ENCODE measurements around the gene RALGDS. TPM values are rescaled to one million over a fixed set of nuclear protein-coding genes. Genes with fewer than 3 reads are reported as not detected.
"Not testable (repeated sequence)": the region's sequence is repeated elsewhere in the genome, so short reads cannot be mapped to it uniquely, and the experiment has no call there.

Gene RALGDS
- 16.8 TPM for polyA plus RNA-seq (2013, experiment 1 of 2)
- 24.6 TPM for polyA plus RNA-seq (2013, experiment 2 of 2)

DNA sequence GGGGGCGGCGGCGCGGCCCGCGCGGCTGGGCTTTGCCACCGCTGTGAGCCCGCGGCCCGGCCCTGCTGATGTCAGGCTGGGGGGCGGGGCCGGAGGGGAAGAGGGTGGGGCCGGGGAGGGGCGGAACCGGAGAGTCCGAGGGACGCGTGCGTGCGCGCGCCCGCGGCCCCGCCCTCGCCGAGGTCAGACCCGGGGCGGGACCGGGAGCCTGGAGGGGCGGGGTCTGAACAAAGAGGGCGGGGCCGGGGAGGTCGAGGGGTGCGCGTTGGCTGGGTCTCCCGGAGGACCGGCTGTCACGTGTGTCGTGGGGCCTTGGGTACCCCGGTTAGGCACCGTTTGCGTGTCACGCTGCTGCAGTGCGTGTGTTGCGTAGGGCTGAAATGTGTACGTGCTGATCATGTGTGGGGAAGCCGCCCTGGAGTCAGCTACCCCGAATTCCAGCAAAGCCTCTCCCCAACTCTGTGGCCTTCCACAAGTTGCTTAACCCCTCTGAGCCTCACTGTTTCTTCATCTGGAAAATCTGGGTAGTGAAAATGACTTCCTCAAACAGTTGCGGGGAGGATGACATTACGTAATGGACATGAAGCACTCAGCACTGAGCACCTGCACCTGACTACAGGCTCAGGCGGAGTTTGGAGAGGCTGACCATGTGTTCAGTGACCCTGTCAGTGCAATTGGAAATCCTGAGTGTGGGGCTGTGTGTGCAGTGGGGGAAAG lies at the start of gene RALGDS:
Gene RALGDS (minus strand): TSS at position 43 of the 717 bp plus-strand sequence. CDS start 86 bp downstream, outside the sequence.
- peak within 1 kb of the TSS; percentile 84 for H3K9ac ChIP-seq (ENCODE audit: low read depth, low read length)
- no peaks in the 10 kb centered on the region for H3K36me3 ChIP-seq (ENCODE audit: insufficient read depth, low read length)
- peaks cover 14% of the 10 kb centered on the region; the same call in 1 of the 2 replicates for H3K4me1 ChIP-seq (ENCODE audit: insufficient read depth, low read length)
- peaks cover 33% of the 10 kb centered on the region for H3K27me3 ChIP-seq (ENCODE audit: insufficient read depth, low read length)
- no peak within 1 kb of the TSS for H3K27ac ChIP-seq (ENCODE audit: low read depth, low read length)
- H3K4me3 ChIP-seq (ENCODE audit: low read length): peak within 1 kb of the TSS; percentile 67
- WGBS: 10% methylated on average over 52 of the region's 53 CpGs
- no peaks in the 10 kb centered on the region for H3K9me3 ChIP-seq (ENCODE audit: insufficient read depth, low read depth, low read length)

DNA sequence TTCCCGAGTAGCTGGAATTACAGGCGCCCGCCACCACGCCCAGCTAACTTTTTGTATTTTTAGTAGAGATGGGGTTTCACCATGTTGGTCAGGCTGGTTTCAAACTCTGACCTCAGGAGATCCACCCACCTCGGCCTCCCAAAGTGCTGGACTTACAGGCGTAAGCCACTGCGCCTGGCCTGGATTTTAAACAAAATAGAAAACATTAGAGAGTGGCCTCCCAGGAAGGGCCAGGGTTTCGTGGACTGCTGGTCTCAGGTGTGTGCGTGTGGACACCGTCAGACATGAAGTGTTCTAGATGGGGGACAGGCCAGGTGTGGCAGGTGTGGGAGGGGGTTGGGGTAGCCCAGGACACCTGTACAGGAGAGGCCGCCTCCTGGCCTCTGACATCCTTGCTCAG lies 49.7 kb upstream of the RALGDS start:
- 92% methylated on average over 11 of the region's 11 CpGs for WGBS

DNA sequence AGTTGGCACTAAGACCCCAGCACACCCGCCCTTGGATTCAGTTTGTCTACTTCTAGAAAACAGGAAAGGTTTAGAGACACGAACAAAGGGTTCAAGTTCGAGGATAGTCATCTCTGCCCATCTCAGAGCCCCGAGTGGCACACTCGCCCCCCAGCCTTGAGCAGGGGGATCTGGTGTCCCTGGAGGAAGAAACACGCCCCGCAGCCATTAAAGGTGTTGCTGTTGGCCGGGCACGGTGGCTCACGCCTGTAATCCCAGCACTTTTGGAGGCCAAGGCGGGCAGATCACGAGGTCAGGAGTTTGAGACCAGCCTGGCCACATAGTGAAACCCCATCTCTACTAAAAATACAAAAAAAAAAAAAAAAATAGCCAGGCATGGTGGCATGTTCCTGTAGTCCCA lies 48.6 kb upstream of the RALGDS start:
- H3K36me3 ChIP-seq (ENCODE audit: insufficient read depth, low read length); H3K4me1 ChIP-seq (ENCODE audit: insufficient read depth, low read length); H3K27ac ChIP-seq (ENCODE audit: low read depth, low read length); H3K9me3 ChIP-seq (ENCODE audit: insufficient read depth, low read depth, low read length); H3K4me3 ChIP-seq (ENCODE audit: low read length); H3K9ac ChIP-seq (ENCODE audit: low read depth, low read length): not testable (repeated sequence)
- 94% methylated on average over 12 of the region's 12 CpGs for WGBS
- H3K27me3 ChIP-seq (ENCODE audit: insufficient read depth, low read length): peaks cover 11% of the 10 kb centered on the region

More for the DNA sequence above, 49.7 kb upstream of the RALGDS start:
- Histone ChIP-seq H3K9ac (ENCODE audit: low read depth, low read length) (no peak overlapping the region), H3K27ac (ENCODE audit: low read depth, low read length) (no peak overlapping the region), H3K27me3 (ENCODE audit: insufficient read depth, low read length) (peaks cover 11% of the 10 kb centered on the region), H3K36me3 (ENCODE audit: insufficient read depth, low read length) (no peaks in the 10 kb centered on the region), H3K4me3 (ENCODE audit: low read length) (no peak overlapping the region), H3K9me3 (ENCODE audit: insufficient read depth, low read depth, low read length) (no peaks in the 10 kb centered on the region), H3K4me1 (ENCODE audit: insufficient read depth, low read length) (no peaks in the 10 kb centered on the region)

DNA sequence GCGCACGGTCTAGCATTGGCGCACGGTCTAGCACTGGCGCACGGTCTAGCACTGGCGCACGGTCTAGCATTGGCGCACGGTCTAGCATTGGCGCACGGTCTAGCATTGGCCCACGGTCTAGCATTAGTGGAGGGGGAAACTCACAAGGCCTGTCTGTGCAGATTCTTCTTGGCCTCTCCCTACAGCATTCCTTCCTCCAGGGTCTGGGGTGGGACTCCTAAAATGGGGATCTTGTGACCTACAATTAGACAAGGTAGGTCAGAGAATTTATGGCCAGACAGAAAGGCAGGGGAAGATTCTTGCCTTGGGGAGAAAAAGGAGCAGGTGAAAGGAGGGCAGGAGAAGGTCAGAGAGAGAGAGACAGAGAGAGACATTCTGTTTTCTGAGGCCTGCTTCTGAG lies 48.1 kb upstream of the RALGDS start:
- H3K36me3 ChIP-seq (ENCODE audit: insufficient read depth, low read length): no peaks in the 10 kb centered on the region
- H3K27ac ChIP-seq (ENCODE audit: low read depth, low read length): no peak overlapping the region
- no peaks in the 10 kb centered on the region for H3K9me3 ChIP-seq (ENCODE audit: insufficient read depth, low read depth, low read length)
- no peak overlapping the region for H3K9ac ChIP-seq (ENCODE audit: low read depth, low read length)
- no peaks in the 10 kb centered on the region; the same call in 1 of the 2 replicates for H3K4me1 ChIP-seq (ENCODE audit: insufficient read depth, low read length)
- H3K4me3 ChIP-seq (ENCODE audit: low read length): no peak overlapping the region
- WGBS: 93% methylated on average over 13 of the region's 13 CpGs
- H3K27me3 ChIP-seq (ENCODE audit: insufficient read depth, low read length): peaks cover 11% of the 10 kb centered on the region

DNA sequence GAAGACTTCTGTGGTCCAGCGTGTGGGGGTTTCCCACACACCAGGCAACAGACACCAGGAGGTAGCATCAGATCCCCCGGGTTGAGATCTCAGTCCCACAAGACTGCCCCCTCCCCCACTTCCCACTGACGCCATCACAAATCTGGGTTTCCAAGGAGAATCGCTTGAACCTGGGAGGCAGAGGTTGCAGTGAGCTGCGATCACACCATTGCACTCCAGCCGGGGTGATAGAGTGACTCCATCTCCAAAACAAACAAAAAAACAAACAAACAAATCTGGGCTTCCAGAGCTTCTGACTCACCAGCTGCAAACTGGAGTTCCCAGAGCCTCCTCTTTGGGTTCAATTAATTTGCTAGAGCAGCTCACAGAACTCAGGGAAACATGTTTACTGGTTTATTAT lies 47.4 kb upstream of the RALGDS start:
- Histone ChIP-seq H3K27ac (ENCODE audit: low read depth, low read length) (no peak overlapping the region), H3K4me1 (ENCODE audit: insufficient read depth, low read length) (no peaks in the 10 kb centered on the region; the same call in 1 of the 2 replicates), H3K4me3 (ENCODE audit: low read length) (no peak overlapping the region), H3K9me3 (ENCODE audit: insufficient read depth, low read depth, low read length) (no peaks in the 10 kb centered on the region), H3K9ac (ENCODE audit: low read depth, low read length) (no peak overlapping the region), H3K36me3 (ENCODE audit: insufficient read depth, low read length) (no peaks in the 10 kb centered on the region), H3K27me3 (ENCODE audit: insufficient read depth, low read length) (peaks cover 11% of the 10 kb centered on the region)
- WGBS: 37% methylated on average over 6 of the region's 6 CpGs

DNA sequence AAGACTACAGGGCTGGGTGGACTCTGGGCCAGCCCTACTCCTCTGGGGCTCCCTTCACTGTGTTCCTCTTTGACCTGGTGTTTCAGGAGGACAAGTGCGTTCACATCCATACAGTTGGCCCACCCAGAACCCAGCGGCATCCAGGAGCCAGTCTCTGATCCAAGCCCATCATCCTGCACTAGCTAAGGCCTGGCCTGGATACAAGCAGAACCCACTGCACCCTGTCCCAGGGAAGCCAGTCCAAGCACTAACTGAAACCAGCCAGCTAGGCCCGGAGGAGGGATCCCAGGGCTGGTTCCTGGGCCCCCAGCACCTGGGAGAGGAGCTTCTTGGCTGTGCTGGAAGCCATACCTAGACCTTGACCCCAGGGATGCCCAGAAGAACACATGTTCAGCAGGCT lies 46.7 kb upstream of the RALGDS start:
- H3K9me3 ChIP-seq (ENCODE audit: insufficient read depth, low read depth, low read length): no peaks in the 10 kb centered on the region
- WGBS: 97% methylated on average over 3 of the region's 3 CpGs
- H3K4me3 ChIP-seq (ENCODE audit: low read length): no peak overlapping the region
- peaks cover 18% of the 10 kb centered on the region for H3K27me3 ChIP-seq (ENCODE audit: insufficient read depth, low read length)
- H3K9ac ChIP-seq (ENCODE audit: low read depth, low read length): no peak overlapping the region
- no peaks in the 10 kb centered on the region for H3K36me3 ChIP-seq (ENCODE audit: insufficient read depth, low read length)
- H3K4me1 ChIP-seq (ENCODE audit: insufficient read depth, low read length): no peaks in the 10 kb centered on the region; the same call in 1 of the 2 replicates
- no peak overlapping the region for H3K27ac ChIP-seq (ENCODE audit: low read depth, low read length)

DNA sequence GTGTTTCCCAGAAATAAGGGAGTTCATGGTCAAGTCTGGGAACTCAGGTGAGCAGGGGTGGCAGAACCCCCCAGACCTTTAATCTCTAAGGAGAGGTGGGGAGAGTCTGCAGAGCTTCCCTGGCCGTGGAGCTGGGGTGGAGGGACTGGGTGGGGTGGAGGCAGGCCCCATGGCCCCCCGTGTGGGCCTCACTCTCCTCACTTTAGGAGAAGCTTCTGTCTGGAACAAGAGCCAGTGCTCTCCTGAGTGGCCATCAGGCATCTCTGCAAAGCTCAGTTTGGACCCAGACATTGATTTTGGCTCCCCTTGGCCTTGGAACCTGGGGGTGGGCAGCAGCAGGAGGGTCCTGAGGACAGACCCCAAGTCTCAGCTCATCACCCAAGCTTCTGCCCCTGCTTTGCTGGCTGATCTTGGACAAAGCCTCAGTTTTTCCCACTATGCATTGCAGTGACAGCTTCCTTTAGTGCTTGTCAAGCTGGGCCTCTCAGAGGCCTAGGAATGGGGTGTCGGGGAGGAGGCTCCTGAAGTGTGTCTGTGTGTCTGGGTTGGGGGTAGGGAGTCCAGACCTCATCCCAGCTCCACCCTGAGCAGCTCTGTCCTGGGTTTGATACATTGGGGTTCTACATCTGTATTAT lies 46.2 kb upstream of the RALGDS start:
- WGBS: 90% methylated on average over 3 of the region's 3 CpGs
- Histone ChIP-seq H3K9me3 (ENCODE audit: insufficient read depth, low read depth, low read length) (no peaks in the 10 kb centered on the region), H3K27ac (ENCODE audit: low read depth, low read length) (no peak overlapping the region), H3K4me1 (ENCODE audit: insufficient read depth, low read length) (no peaks in the 10 kb centered on the region; the same call in 1 of the 2 replicates), H3K4me3 (ENCODE audit: low read length) (no peak overlapping the region), H3K9ac (ENCODE audit: low read depth, low read length) (no peak overlapping the region), H3K27me3 (ENCODE audit: insufficient read depth, low read length) (peaks cover 23% of the 10 kb centered on the region), H3K36me3 (ENCODE audit: insufficient read depth, low read length) (no peaks in the 10 kb centered on the region)

DNA sequence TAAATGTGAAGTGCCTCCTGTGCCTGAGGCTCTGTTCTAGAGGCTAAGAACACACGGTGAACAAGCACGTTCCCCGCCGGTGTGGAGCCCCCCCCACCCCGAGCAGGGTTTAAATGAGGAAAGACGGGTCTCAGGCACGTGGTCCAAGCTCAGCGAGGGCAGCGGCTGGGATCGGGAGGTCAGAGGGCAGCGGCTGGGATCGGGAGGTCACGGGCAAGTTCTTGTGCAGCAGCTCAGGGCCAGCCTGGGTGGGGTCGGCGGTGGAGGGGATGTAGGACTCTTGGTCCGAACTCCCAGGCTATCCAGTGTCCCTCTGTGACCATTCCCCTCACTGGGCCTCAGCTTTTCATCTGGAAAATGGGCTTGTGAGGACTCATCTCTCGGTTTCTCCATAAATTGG lies 45.4 kb upstream of the RALGDS start:
- WGBS: 91% methylated on average over 17 of the region's 17 CpGs
- H3K9ac ChIP-seq (ENCODE audit: low read depth, low read length): no peak overlapping the region
- no peaks in the 10 kb centered on the region for H3K9me3 ChIP-seq (ENCODE audit: insufficient read depth, low read depth, low read length)
- H3K27ac ChIP-seq (ENCODE audit: low read depth, low read length): no peak overlapping the region
- no peak overlapping the region for H3K4me3 ChIP-seq (ENCODE audit: low read length)
- H3K27me3 ChIP-seq (ENCODE audit: insufficient read depth, low read length): peaks cover 24% of the 10 kb centered on the region
- H3K36me3 ChIP-seq (ENCODE audit: insufficient read depth, low read length): no peaks in the 10 kb centered on the region
- no peaks in the 10 kb centered on the region; the same call in 1 of the 2 replicates for H3K4me1 ChIP-seq (ENCODE audit: insufficient read depth, low read length)

DNA sequence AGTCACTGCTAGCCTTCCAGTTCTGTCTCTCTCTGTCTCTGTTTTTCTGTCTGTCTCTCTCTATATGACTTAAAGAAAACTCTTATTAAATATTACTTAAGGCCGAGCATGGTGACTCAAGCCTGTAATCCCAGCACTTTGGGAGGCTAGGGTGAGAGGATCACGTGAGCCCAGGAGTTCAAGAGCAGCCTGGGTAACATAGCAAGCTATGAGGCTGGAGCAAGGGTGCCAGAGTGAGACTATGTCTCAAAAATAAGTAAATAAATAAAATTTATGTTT lies 44.4 kb upstream of the RALGDS start:
- no peaks in the 10 kb centered on the region; the same call in 1 of the 2 replicates for H3K4me1 ChIP-seq (ENCODE audit: insufficient read depth, low read length)
- no peak overlapping the region for H3K9ac ChIP-seq (ENCODE audit: low read depth, low read length)
- H3K27ac ChIP-seq (ENCODE audit: low read depth, low read length): no peak overlapping the region
- no peaks in the 10 kb centered on the region for H3K36me3 ChIP-seq (ENCODE audit: insufficient read depth, low read length)
- H3K9me3 ChIP-seq (ENCODE audit: insufficient read depth, low read depth, low read length): no peaks in the 10 kb centered on the region
- H3K27me3 ChIP-seq (ENCODE audit: insufficient read depth, low read length): peaks cover 24% of the 10 kb centered on the region
- WGBS: 91% methylated on average over 2 of the region's 2 CpGs
- H3K4me3 ChIP-seq (ENCODE audit: low read length): no peak overlapping the region

DNA sequence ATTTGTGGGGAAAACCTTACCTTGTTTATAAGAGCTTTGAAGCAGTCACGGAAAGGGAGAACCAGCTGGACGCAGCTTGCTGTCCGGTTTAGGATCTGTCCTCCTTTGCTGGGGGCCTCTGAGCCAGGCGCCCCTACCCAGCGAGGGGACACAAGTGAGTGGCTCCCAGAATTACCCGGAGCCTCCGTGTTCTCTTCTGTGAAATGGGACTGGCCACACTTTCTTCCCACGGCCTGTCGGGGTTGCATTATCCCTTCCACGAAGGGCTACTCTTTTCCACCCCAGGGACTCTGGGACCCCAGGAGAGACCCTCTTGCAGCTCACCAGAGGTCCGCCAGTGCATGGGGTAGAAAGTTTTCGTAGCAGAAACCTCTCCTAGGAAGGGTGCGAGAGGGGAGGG lies 43.2 kb upstream of the RALGDS start:
- H3K36me3 ChIP-seq (ENCODE audit: insufficient read depth, low read length): no peaks in the 10 kb centered on the region
- H3K4me1 ChIP-seq (ENCODE audit: insufficient read depth, low read length): no peaks in the 10 kb centered on the region; the same call in 1 of the 2 replicates
- H3K27me3 ChIP-seq (ENCODE audit: insufficient read depth, low read length): peaks cover 24% of the 10 kb centered on the region
- H3K9ac ChIP-seq (ENCODE audit: low read depth, low read length): peak overlapping the region; percentile 37; the same call in 1 of the 2 replicates
- no peaks in the 10 kb centered on the region for H3K9me3 ChIP-seq (ENCODE audit: insufficient read depth, low read depth, low read length)
- 79% methylated on average over 13 of the region's 13 CpGs for WGBS
- peak overlapping the region; percentile 56 for H3K4me3 ChIP-seq (ENCODE audit: low read length)
- H3K27ac ChIP-seq (ENCODE audit: low read depth, low read length): no peak overlapping the region

DNA sequence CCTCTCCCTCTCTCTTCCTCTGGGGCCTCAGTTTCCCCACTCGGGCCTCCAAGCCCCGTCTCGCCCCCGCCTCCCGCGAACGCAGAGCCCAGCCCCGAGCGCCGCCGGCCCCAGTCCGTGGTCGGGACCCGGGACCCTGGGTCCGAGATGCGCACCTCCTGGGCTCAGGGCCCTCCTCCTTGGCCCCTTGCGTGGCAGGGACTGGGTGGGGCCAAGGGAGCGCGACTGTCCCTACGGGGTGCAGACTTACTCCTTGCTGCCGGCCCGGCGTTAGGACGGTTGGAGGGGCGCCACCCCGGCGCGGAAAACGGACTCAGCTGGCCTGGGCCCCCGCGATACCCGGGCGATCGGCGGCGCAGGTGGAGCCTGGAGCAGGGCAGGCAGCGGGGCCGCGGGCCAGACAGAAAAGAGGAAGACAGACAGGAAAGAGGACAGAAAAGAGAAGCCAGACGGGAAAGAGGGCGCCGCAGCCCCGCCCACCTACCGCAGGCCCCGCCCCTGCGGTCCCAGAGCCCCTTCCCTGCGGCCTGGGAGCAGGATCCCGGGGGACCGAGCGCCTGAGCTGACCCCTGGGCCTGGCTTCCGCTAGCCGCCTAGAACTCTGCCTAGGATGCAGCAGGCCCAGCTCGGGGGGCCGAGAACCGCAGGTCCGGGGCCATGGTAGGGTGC lies 42.6 kb upstream of the RALGDS start, which contains the start of gene GBGT1:
Gene GBGT1 (minus strand): TSS at position 411 of the 669 bp plus-strand sequence. CDS start 1,502 bp downstream, outside the sequence.
- Histone ChIP-seq H3K4me3 (ENCODE audit: low read length) (peak within 1 kb of the TSS; percentile 56), H3K27me3 (ENCODE audit: insufficient read depth, low read length) (peaks cover 24% of the 10 kb centered on the region), H3K9ac (ENCODE audit: low read depth, low read length) (peak within 1 kb of the TSS; percentile 37), H3K9me3 (ENCODE audit: insufficient read depth, low read depth, low read length) (no peaks in the 10 kb centered on the region), H3K4me1 (ENCODE audit: insufficient read depth, low read length) (no peaks in the 10 kb centered on the region; the same call in 1 of the 2 replicates), H3K27ac (ENCODE audit: low read depth, low read length) (no peak within 1 kb of the TSS), H3K36me3 (ENCODE audit: insufficient read depth, low read length) (no peaks in the 10 kb centered on the region)
- 3% methylated on average over 56 of the region's 56 CpGs for WGBS

Measured in HUES64 (cell line).